GM06990 (cell line): Measurements from ENCODE around the gene ABCF2.

Experiments
- DNase-seq: peaks from one replicate; pipeline ENCODE4 v3.0.0-alpha.2; 2011; ENCODE audit not compliant: insufficient read length; ENCODE audit errors: extremely low read depth
- H3K27me3 ChIP-seq: replicated peaks from 2 replicates; pipeline ENCODE4 v1.6.0; 2011; ENCODE audit warnings: low read length; ENCODE audit not compliant: control insufficient read depth, insufficient read depth
- H3K36me3 ChIP-seq: 2 replicates; pipeline ENCODE4 v1.5.1; 2011; ENCODE audit warnings: low read length; ENCODE audit not compliant: control insufficient read depth, insufficient read depth
- H3K4me3 ChIP-seq: replicated peaks from 2 replicates; pipeline ENCODE4 v1.5.1; 2011; ENCODE audit warnings: low read depth, mild to moderate bottlenecking, control low read depth, low read length
- TF ChIP-seq, protein P1 (sequence below): IDR thresholded peaks from 2 replicates; pipeline ENCODE4 v1.5.1; 2011; ENCODE audit warnings: low read length, control low read depth, mild to moderate bottlenecking, inconsistent platforms; ENCODE audit not compliant: insufficient read depth, poor library complexity, severe bottlenecking

ABCF2 gene

DNA sequence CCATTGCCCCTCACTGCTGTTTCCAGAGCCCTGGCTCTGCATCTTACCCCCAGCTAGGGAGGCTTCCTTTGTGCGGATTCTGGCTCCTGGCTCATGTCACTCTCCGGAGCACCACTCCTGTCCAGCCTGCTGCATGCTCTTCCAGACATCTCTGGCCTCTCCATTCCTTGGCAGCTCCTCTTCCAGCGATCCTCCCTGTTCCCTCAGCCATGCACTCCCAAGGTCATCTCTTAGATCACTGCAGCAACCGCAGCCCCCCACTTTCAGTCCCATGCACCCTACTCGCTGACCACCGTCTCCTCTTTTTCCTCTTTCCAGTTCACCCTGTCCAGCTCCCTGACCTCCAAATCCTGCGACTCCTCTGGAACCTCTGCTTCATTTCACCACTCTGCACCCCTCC is 28.4 kb upstream of the ABCF2 start:
- TF ChIP-seq, protein P1, sequence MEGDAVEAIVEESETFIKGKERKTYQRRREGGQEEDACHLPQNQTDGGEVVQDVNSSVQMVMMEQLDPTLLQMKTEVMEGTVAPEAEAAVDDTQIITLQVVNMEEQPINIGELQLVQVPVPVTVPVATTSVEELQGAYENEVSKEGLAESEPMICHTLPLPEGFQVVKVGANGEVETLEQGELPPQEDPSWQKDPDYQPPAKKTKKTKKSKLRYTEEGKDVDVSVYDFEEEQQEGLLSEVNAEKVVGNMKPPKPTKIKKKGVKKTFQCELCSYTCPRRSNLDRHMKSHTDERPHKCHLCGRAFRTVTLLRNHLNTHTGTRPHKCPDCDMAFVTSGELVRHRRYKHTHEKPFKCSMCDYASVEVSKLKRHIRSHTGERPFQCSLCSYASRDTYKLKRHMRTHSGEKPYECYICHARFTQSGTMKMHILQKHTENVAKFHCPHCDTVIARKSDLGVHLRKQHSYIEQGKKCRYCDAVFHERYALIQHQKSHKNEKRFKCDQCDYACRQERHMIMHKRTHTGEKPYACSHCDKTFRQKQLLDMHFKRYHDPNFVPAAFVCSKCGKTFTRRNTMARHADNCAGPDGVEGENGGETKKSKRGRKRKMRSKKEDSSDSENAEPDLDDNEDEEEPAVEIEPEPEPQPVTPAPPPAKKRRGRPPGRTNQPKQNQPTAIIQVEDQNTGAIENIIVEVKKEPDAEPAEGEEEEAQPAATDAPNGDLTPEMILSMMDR = no peak
- Histone ChIP-seq H3K4me3 (no peak overlapping the region), H3K27me3 (peaks cover 5% of the 10 kb centered on the region), H3K36me3 (no peaks in the 10 kb centered on the region)
- DNase-seq = no peak

GRCh38 chr7:151254851-151255250 is 27.8 kb upstream of the ABCF2 start:
- H3K27me3 ChIP-seq = peaks cover 5% of the 10 kb centered on the region
- TF ChIP-seq, protein P1 = no peak

DNA sequence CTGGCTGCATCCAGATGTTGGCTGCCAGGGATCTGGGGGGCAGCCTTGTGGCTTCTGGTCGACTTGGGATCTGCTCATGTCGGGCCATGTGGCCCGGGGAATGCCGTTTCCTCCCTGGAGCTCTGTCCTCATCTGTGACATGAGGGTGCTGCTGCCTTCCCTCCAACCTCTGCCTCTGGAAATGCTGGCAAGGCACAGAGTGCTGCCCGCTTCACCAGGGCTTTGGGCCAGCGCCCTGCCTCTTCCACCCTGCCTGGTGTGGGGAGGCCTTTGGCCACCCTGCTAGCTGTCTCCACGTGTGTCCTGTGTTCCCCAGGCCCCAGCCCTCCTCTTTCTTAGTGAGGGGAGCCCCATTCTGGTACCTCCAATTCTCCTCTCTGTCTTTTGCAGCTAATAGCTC is 27.3 kb upstream of the ABCF2 start:
- DNase-seq = no peak
- H3K36me3 ChIP-seq = no peaks in the 10 kb centered on the region
- H3K27me3 ChIP-seq = peaks cover 5% of the 10 kb centered on the region
- no peak overlapping the region for H3K4me3 ChIP-seq
- TF ChIP-seq, protein P1 = no peak

More at GRCh38 chr7:151254851-151255250, 27.8 kb upstream of the ABCF2 start:
- Histone ChIP-seq H3K4me3 (no peak overlapping the region), H3K36me3 (no peaks in the 10 kb centered on the region)
- DNase-seq = no peak

- no peak for DNase-seq
- TF ChIP-seq, protein P1 = no peak
- Histone ChIP-seq H3K36me3 (no peaks in the 10 kb centered on the region), H3K27me3 (peaks cover 7% of the 10 kb centered on the region), H3K4me3 (no peak overlapping the region)
Observed at GRCh38 chr7:151252961-151253711, 26.1 kb upstream of the ABCF2 start.

- no peaks in the 10 kb centered on the region for H3K36me3 ChIP-seq
- no peak for DNase-seq
- H3K27me3 ChIP-seq = peaks cover 7% of the 10 kb centered on the region
- TF ChIP-seq, protein P1 = no peak
- no peak overlapping the region for H3K4me3 ChIP-seq
Observed at GRCh38 chr7:151252561-151252835, 25.5 kb upstream of the ABCF2 start.
